ENCODE measurements around the gene HHAT. TPM values are rescaled to one million over a fixed set of nuclear protein-coding genes. Genes with fewer than 3 reads are reported as not detected.

HHAT gene
- total RNA-seq, 1 donor from 2014 or later: 2.9 TPM

DNA sequence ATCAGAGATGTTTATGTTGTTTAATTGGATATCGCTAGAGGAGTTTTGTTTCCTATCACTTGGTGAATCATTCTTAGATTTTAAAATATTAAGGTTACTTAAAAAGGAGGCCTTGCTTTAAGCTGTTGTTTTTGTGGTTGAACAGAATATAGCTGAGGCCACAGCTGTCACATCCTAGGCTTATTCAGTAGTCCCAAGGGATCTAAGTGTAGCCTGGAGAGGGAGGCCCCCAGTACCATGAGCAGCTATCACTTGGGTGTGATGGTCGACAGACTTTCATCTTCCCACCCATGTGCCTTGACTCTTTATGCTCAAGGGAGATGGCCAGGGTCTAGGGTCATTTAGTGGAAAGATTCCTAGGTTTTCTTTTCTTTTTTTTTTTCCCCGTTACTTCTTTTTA lies 278.7 kb downstream of the HHAT start:
- no peak for FAIRE-seq
- no peak overlapping the region for H3K4me3 ChIP-seq (ENCODE audit: low read depth, low read length)
- no peaks in the 10 kb centered on the region for H3K36me3 ChIP-seq (ENCODE audit: control insufficient read depth, insufficient read depth, low read length)
- DNase-seq (ENCODE audit: low read depth): no peak
- TF ChIP-seq, protein P1, sequence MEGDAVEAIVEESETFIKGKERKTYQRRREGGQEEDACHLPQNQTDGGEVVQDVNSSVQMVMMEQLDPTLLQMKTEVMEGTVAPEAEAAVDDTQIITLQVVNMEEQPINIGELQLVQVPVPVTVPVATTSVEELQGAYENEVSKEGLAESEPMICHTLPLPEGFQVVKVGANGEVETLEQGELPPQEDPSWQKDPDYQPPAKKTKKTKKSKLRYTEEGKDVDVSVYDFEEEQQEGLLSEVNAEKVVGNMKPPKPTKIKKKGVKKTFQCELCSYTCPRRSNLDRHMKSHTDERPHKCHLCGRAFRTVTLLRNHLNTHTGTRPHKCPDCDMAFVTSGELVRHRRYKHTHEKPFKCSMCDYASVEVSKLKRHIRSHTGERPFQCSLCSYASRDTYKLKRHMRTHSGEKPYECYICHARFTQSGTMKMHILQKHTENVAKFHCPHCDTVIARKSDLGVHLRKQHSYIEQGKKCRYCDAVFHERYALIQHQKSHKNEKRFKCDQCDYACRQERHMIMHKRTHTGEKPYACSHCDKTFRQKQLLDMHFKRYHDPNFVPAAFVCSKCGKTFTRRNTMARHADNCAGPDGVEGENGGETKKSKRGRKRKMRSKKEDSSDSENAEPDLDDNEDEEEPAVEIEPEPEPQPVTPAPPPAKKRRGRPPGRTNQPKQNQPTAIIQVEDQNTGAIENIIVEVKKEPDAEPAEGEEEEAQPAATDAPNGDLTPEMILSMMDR (IDR thresholded peaks at IDR 0.05; ENCODE audit: insufficient read depth, low read length, severe bottlenecking): no peak
- no peaks in the 10 kb centered on the region for H3K27me3 ChIP-seq (ENCODE audit: control insufficient read depth, insufficient read depth, low read length)

DNA sequence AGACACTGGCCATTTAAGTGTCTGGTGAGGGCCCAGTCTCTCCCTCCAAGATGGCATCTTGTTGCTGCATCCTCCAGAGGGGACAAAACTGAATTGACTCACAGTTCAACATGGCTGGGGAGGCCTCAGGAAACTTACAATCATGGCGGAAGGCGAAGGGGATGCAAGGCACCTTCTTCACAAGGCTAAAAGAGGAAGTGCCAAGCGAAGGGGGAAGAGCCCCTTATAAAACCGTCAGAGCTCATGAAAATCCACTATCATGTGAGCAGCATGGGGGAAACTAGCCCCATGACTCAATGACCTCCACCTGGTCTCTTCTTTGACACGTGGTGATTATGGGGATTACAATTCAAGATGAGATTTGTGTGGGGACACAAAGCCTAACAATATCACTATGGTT lies 280.1 kb downstream of the HHAT start:
- no peak for DNase-seq (ENCODE audit: low read depth)
- TF ChIP-seq, protein P1 (IDR thresholded peaks at IDR 0.05; ENCODE audit: insufficient read depth, low read length, severe bottlenecking): no peak
- H3K36me3 ChIP-seq (ENCODE audit: control insufficient read depth, insufficient read depth, low read length): no peaks in the 10 kb centered on the region
- H3K27me3 ChIP-seq (ENCODE audit: control insufficient read depth, insufficient read depth, low read length): no peaks in the 10 kb centered on the region
- no peak for FAIRE-seq
- H3K4me3 ChIP-seq (ENCODE audit: low read depth, low read length): no peak overlapping the region

DNA sequence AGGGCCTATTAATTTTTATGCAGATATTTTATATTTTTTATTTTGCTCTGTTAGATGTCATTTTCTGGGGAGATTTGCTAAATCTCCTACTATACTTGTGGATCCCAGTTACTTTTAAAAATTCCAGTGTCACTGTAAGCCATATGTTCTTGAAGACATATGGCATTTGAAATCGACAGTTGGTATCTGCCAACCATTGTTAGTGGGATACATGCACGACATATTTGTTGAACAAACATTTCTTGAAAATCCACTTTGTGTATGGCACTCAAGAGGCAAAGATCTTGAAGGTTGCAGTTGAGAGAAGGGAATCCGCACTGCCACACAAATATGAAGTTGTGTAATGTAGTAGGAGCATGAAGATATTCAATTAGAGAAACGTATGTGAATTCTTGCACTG lies 287.7 kb downstream of the HHAT start:
- DNase-seq (ENCODE audit: low read depth): no peak
- no peak overlapping the region for H3K4me3 ChIP-seq (ENCODE audit: low read depth, low read length)
- FAIRE-seq: no peak
- TF ChIP-seq, protein P1 (IDR thresholded peaks at IDR 0.05; ENCODE audit: insufficient read depth, low read length, severe bottlenecking): no peak
- H3K36me3 ChIP-seq (ENCODE audit: control insufficient read depth, insufficient read depth, low read length): no peaks in the 10 kb centered on the region
- H3K27me3 ChIP-seq (ENCODE audit: control insufficient read depth, insufficient read depth, low read length): no peaks in the 10 kb centered on the region

DNA sequence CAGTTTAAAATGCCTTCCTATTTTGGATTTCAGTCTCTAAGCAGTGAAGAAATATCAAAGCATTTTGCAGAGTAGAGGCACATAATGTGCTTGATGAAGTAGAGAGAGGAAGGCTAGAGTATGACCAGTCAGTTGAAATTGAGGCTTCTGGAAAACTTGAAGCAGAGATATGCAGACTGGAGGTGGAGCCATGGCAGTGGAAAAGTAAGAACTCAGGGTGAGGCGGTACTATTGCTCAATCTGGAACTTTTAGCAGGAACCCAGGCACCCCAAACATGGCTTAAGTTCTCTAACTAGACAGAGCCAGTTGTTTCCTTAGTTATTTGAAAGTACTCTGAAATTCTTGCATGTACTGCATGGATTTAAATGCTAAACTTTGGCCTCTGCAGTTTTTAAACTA lies 288.6 kb downstream of the HHAT start:
- Histone ChIP-seq H3K4me3 (ENCODE audit: low read depth, low read length) (no peak overlapping the region), H3K36me3 (ENCODE audit: control insufficient read depth, insufficient read depth, low read length) (no peaks in the 10 kb centered on the region), H3K27me3 (ENCODE audit: control insufficient read depth, insufficient read depth, low read length) (no peaks in the 10 kb centered on the region)
- TF ChIP-seq, protein P1 (IDR thresholded peaks at IDR 0.05; ENCODE audit: insufficient read depth, low read length, severe bottlenecking): no peak
- no peak for DNase-seq (ENCODE audit: low read depth)
- FAIRE-seq: no peak

DNA sequence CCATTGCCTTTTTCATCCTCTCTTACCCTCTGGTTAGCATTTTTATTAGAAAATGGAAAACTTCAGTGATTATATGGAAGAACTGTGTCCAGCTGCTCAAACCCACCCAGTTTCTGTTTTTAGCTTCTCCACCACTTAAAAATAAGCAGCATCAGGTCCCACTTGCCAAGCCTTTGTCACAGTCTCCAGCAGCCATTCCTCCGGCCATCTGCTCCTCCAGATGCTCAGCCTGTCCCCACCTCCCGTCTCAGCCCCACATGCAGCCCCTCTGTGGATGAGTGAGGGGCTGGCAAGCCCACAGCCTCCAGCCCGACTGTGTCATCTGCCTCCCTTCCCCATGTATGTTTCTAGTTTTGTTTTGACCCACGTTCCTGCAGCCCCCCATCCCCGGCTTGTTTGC lies 289.7 kb downstream of the HHAT start:
- no peaks in the 10 kb centered on the region for H3K27me3 ChIP-seq (ENCODE audit: control insufficient read depth, insufficient read depth, low read length)
- no peaks in the 10 kb centered on the region for H3K36me3 ChIP-seq (ENCODE audit: control insufficient read depth, insufficient read depth, low read length)
- TF ChIP-seq, protein P1 (IDR thresholded peaks at IDR 0.05; ENCODE audit: insufficient read depth, low read length, severe bottlenecking): no peak
- H3K4me3 ChIP-seq (ENCODE audit: low read depth, low read length): no peak overlapping the region
- DNase-seq (ENCODE audit: low read depth) (no peak), FAIRE-seq (no peak)

DNA sequence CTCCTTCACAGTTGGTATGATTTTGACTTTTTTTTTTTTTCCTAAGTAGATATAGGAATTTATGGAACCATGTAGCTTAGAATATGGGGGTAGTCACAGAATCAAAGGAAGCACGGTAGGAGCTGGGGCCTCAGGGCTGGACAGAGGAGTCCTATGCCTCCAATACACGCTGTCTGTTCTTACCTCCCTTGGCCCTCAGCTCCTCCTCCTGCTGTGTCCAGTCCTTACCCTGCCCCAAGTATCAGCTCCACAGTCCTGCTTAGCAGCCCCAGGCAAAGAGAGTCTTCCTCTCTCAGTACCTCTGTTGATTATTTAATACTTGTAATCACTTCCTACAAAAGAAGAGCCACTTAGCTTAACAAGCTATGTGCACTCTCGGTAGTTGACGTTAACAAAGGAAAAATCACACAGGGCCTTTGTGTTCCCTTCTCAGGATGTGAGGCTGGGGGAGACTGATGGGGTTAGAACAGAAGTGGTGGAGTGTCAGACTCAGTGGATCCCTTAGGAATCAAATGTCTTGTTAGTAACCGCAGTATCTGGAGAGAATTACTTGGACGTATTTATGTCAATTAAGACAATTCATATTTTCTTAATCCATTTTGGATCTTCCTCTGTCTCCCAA lies 292.3 kb downstream of the HHAT start:
- TF ChIP-seq, protein P1 (IDR thresholded peaks at IDR 0.05; ENCODE audit: insufficient read depth, low read length, severe bottlenecking): no peak
- DNase-seq (ENCODE audit: low read depth): no peak
- Histone ChIP-seq H3K27me3 (ENCODE audit: control insufficient read depth, insufficient read depth, low read length) (no peaks in the 10 kb centered on the region), H3K36me3 (ENCODE audit: control insufficient read depth, insufficient read depth, low read length) (no peaks in the 10 kb centered on the region), H3K4me3 (ENCODE audit: low read depth, low read length) (no peak overlapping the region)
- no peak for FAIRE-seq

Data from bronchial epithelial cell (primary cell).